IMR-90 (cell line): ENCODE measurements around the gene PTCH1. TPM values are rescaled to one million over a fixed set of nuclear protein-coding genes. Genes with fewer than 3 reads are reported as not detected.
A peak's percentile ranks its signal among the peaks of the same experiment; 100 is the strongest.

Experiments used
- ATAC-seq: fragments of 200-7000 bp; cut with Tn5 transposase; 2 replicates; pipeline ENCODE4 v1.9.1; 2020; ENCODE audit warnings: low read depth, mild to moderate bottlenecking, moderate library complexity
- BruUV-seq: library from RNA; stranded (reverse); fragments of 400-500 nt; replicated peaks from 2 replicates; lab custom pipeline; 2021; lab: Mats Ljungman, UMichigan
- CTCF ChIA-PET: fragments of 300-600 bp; formaldehyde crosslinking; extraction: SDS; loops from one replicate; lab custom pipeline; 2021; ENCODE audit warnings: antibody characterized with exemption; lab: Yijun Ruan, JAX
- POLR2A ChIA-PET: fragments of 300-600 bp; sonication (Branson Sonifier 250); formaldehyde crosslinking; loops from one replicate; lab custom pipeline; 2022; ENCODE audit warnings: antibody characterized with exemption; ENCODE audit not compliant: unreplicated experiment; lab: Charles Lee
- DNase-seq: peaks from one replicate; pipeline ENCODE4 v3.0.0; 2013
- H2AFZ ChIP-seq: replicated peaks from 2 replicates; pipeline ENCODE3; 2013; ENCODE audit warnings: low read length, mild to moderate bottlenecking; ENCODE audit not compliant: poor library complexity
- H2AK5ac ChIP-seq: 2 replicates; pipeline ENCODE4 v1.6.1; 2013; ENCODE audit warnings: low read depth, low read length, inconsistent platforms
- H2AK9ac ChIP-seq: replicated peaks from 2 replicates; pipeline ENCODE3; 2013; ENCODE audit warnings: mild to moderate bottlenecking, low read depth, low read length, moderate library complexity; ENCODE audit not compliant: poor library complexity
- H2BK120ac ChIP-seq: 2 replicates; pipeline ENCODE4 v1.6.1; 2013; ENCODE audit warnings: low read depth, low read length, inconsistent platforms
- H2BK15ac ChIP-seq: 3 replicates; pipeline ENCODE4 v1.6.1; 2013; ENCODE audit warnings: low read depth, low read length, inconsistent platforms
- H2BK20ac ChIP-seq: 2 replicates; pipeline ENCODE4 v1.6.1; 2013; ENCODE audit warnings: low read depth, mild to moderate bottlenecking, inconsistent platforms, low read length, moderate library complexity
- H2BK5ac ChIP-seq: 2 replicates; pipeline ENCODE4 v1.6.1; 2013; ENCODE audit warnings: mild to moderate bottlenecking, low read depth, low read length, inconsistent platforms; ENCODE audit not compliant: poor library complexity, severe bottlenecking
- H3K14ac ChIP-seq: replicated peaks from 2 replicates; pipeline ENCODE4 v1.6.1; 2013; ENCODE audit warnings: low read depth, low read length, inconsistent platforms
- H3K18ac ChIP-seq: 2 replicates; pipeline ENCODE4 v1.6.1; 2013; ENCODE audit warnings: low read depth, low read length, control low read depth
- H3K23ac ChIP-seq: 2 replicates; pipeline ENCODE4 v1.6.1; 2013; ENCODE audit warnings: low read depth, low read length, inconsistent platforms
- H3K27ac ChIP-seq: 2 replicates; pipeline ENCODE4 v1.5.1; 2013; ENCODE audit warnings: mild to moderate bottlenecking, control low read depth, low read length; ENCODE audit not compliant: insufficient read depth
- H3K27me3 ChIP-seq: 2 replicates; pipeline ENCODE4 v1.6.1; 2013; ENCODE audit warnings: low read length; ENCODE audit not compliant: control insufficient read depth, insufficient read depth
- H3K36me3 ChIP-seq: 2 replicates; pipeline ENCODE4 v1.6.1; 2013; ENCODE audit warnings: low read length, mixed read lengths; ENCODE audit not compliant: control insufficient read depth, insufficient read depth
- H3K4ac ChIP-seq: 2 replicates; pipeline ENCODE4 v1.6.1; 2013; ENCODE audit warnings: low read depth, low read length, inconsistent platforms
- H3K4me1 ChIP-seq: 2 replicates; pipeline ENCODE4 v1.6.1; 2013; ENCODE audit warnings: low read length, mixed read lengths; ENCODE audit not compliant: control insufficient read depth, insufficient read depth
- H3K4me2 ChIP-seq: 2 replicates; pipeline ENCODE4 v1.6.1; 2013; ENCODE audit warnings: low read depth, mild to moderate bottlenecking, control low read depth, low read length, moderate library complexity
- H3K4me3 ChIP-seq: 2 replicates; pipeline ENCODE4 v1.5.1; 2013; ENCODE audit warnings: low read depth, mild to moderate bottlenecking, control low read depth, low read length, moderate library complexity; ENCODE audit not compliant: insufficient read depth
- H3K56ac ChIP-seq: 2 replicates; pipeline ENCODE4 v1.6.1; 2013; ENCODE audit warnings: low read length, inconsistent platforms; ENCODE audit not compliant: insufficient read depth; ENCODE audit errors: extremely low read depth
- H3K79me1 ChIP-seq, 2 experiments: 2 replicates each; pipeline ENCODE4 v1.6.1; 2013; ENCODE audit warnings: low read length in 2 of 2, inconsistent platforms in 1 of 2, low read depth in 1 of 2
- H3K9ac ChIP-seq: 2 replicates; pipeline ENCODE4 v1.6.1; 2013; ENCODE audit warnings: low read depth, low read length, control low read depth
- H3K9me1 ChIP-seq: 2 replicates; pipeline ENCODE4 v1.6.1; 2013; ENCODE audit warnings: low read length, inconsistent platforms; ENCODE audit not compliant: insufficient read depth
- H3K9me3 ChIP-seq: 2 replicates; pipeline ENCODE4 v1.6.1; 2013; ENCODE audit warnings: low read length; ENCODE audit not compliant: control insufficient read depth, insufficient read depth
- H4K20me1 ChIP-seq: 2 replicates; pipeline ENCODE4 v1.6.1; 2013; ENCODE audit warnings: low read length, inconsistent platforms; ENCODE audit not compliant: insufficient read depth
- H4K5ac ChIP-seq: 2 replicates; pipeline ENCODE4 v1.6.1; 2013; ENCODE audit warnings: mild to moderate bottlenecking, low read depth, low read length, control low read depth
- H4K8ac ChIP-seq, 2 experiments: 2 replicates each; pipeline ENCODE4 v1.6.1; 2013; ENCODE audit warnings: low read depth in 2 of 2, low read length in 2 of 2, control low read depth in 1 of 2, inconsistent platforms in 1 of 2
- H4K91ac ChIP-seq: 2 replicates; pipeline ENCODE4 v1.6.1; 2013; ENCODE audit warnings: low read depth, low read length, inconsistent platforms; ENCODE audit not compliant: insufficient read depth
- BHLHE40 ChIP-seq: fragments of 150-350 bp; IDR thresholded peaks from 2 replicates; pipeline ENCODE4 v1.6.1; 2016; ENCODE audit warnings: mild to moderate bottlenecking, low read depth, low read length
- CHD1 ChIP-seq: IDR thresholded peaks from 2 replicates; pipeline ENCODE4 v1.6.1; 2012; ENCODE audit warnings: low read depth, low read length, improper control_type of control experiment
- MAFK ChIP-seq: IDR thresholded peaks from 2 replicates; pipeline ENCODE4 v1.6.1; 2012; ENCODE audit warnings: low read depth, low read length, improper control_type of control experiment
- MAZ ChIP-seq: IDR thresholded peaks from 2 replicates; pipeline ENCODE4 v1.6.1; 2012; ENCODE audit warnings: low read depth, mild to moderate bottlenecking, low read length, improper control_type of control experiment, moderate library complexity, borderline replicate concordance
- MXI1 ChIP-seq: IDR thresholded peaks from 2 replicates; pipeline ENCODE4 v1.6.1; 2012; ENCODE audit warnings: low read depth, mild to moderate bottlenecking, low read length, moderate library complexity, borderline replicate concordance
- POLR2A ChIP-seq: IDR thresholded peaks from 2 replicates; pipeline ENCODE4 v1.6.1; 2012; ENCODE audit warnings: mild to moderate bottlenecking, low read depth, low read length
- RFX5 ChIP-seq: IDR thresholded peaks from 2 replicates; pipeline ENCODE4 v1.8.0; 2012; ENCODE audit warnings: low read depth, mild to moderate bottlenecking, low read length, moderate library complexity
- WGBS, 2 experiments: methylation state at CpG; one replicate each; pipeline versions ENCODE4 v1.1.5 to v1.1.7; 2013; ENCODE audit warnings: missing lambda C conversion rate in 2 of 2; ENCODE audit not compliant: insufficient read length in 1 of 2; ENCODE audit errors: extremely low coverage in 2 of 2; 5-methylcytosine and 5-hydroxymethylcytosine counted together
- dilution Hi-C: fragments of 300-500 bp; cut with HindIII; formaldehyde crosslinking; loops from one replicate; pipeline ENCODE4 v1.14.3; 2018; ENCODE audit warnings: low sequenced_read_pairs; ENCODE audit not compliant: unreplicated experiment
- in situ Hi-C: fragments of 300-500 bp; cut with MboI; formaldehyde crosslinking; loops from 3 replicates; pipeline ENCODE4 v1.14.3; 2019; ENCODE audit warnings: low sequenced_read_pairs, inconsistent platforms, mixed read lengths
- intact Hi-C: fragments of 100-400 bp; cut with micrococcal nuclease; formaldehyde crosslinking; loops from 2 replicates; pipeline ENCODE4 v1.10.0; 2022
- polyA plus RNA-seq, 3 experiments: library from polyadenylated mRNA; depleted of rRNA; stranded (reverse); fragments of >200 nt; gene quantifications; 2 replicates each; pipeline ENCODE4 v1.2.3, GENCODE V29; 2012; ENCODE audit warnings: low replicate concordance in 1 of 3
- total RNA-seq: library from RNA; depleted of rRNA; stranded (reverse); fragments of >200 nt; gene quantifications from 2 replicates; pipeline ENCODE4 v1.2.3, GENCODE V29; 2012

PTCH1 gene
- total and polyA plus RNA-seq, 2 of the 4 experiments (the other 2 are of a cell fraction): 4.1 to 5.0 TPM

- TF ChIP-seq RFX5 (no peak), BHLHE40 (no peak), POLR2A (no peak), MAZ (peak; percentile 20; the same call in 1 of the 2 replicates), MAFK (no peak), MXI1 (peak; percentile 33; the same call in 1 of the 2 replicates), CHD1 (no peak)
- peak overlapping the region; percentile 93 for H2AFZ ChIP-seq
- peak overlapping the region; percentile 73; the same call in 1 of the 3 replicates for H2BK15ac ChIP-seq
- CTCF ChIA-PET: interaction anchor here (0.7 kb wide), 1 partner anchor 235 kb away, joined by 3 read pairs; no protein-coding TSS in a partner anchor
- H4K91ac ChIP-seq: peak overlapping the region; percentile 81
- H2BK20ac ChIP-seq: peak overlapping the region; percentile 72; the same call in 1 of the 2 replicates
- peak overlapping the region; percentile 75 for H2BK120ac ChIP-seq
- peaks cover 26% of the 10 kb centered on the region for H4K20me1 ChIP-seq
- peak overlapping the region; percentile 84 for H3K4me3 ChIP-seq
- H3K9me3 ChIP-seq: no peaks in the 10 kb centered on the region
- peak; percentile 58 for DNase-seq
- H4K5ac ChIP-seq: peak overlapping the region; percentile 40
- H3K4me2 ChIP-seq: peak overlapping the region; percentile 91
- H3K4me1 ChIP-seq: peaks cover 5% of the 10 kb centered on the region
- no peak for ATAC-seq
- peak overlapping the region; percentile 88 for H3K27ac ChIP-seq
- H4K8ac ChIP-seq: peak overlapping the region; percentile 40 to 66; a peak in 3 of 4 replicates
- POLR2A ChIA-PET: no interaction called here
- no peaks in the 10 kb centered on the region; the same call in 1 of the 2 replicates for H3K36me3 ChIP-seq
- dilution Hi-C loops (no loop called here), in situ Hi-C loops (no loop called here), intact Hi-C loops (loop anchor here (1.0 to 10.0 kb wide), 6 partner anchors 44 to 628 kb away; partner anchors contain the start of gene FANCC)
- peak overlapping the region; percentile 87 for H2BK5ac ChIP-seq
- H3K79me1 ChIP-seq: peaks cover 10 to 41% of the 10 kb centered on the region in 2 experiments; a peak in 3 of 4 replicates
- peak overlapping the region; percentile 93 for H3K23ac ChIP-seq
- H2AK5ac ChIP-seq: no peak overlapping the region
- peak overlapping the region; percentile 92 for H3K4ac ChIP-seq
- peak overlapping the region; percentile 88 for H3K56ac ChIP-seq
- H3K14ac ChIP-seq: peak overlapping the region; percentile 86
- WGBS, 2 experiments: 0% methylated on average over 31 of the region's 60 CpGs; no CpG with 5 or more reads in 1 of the 2 experiments
- no peaks in the 10 kb centered on the region for H3K27me3 ChIP-seq
- peak overlapping the region; percentile 75 for H3K18ac ChIP-seq
- BruUV-seq: no TSS peak
- no peaks in the 10 kb centered on the region; the same call in 1 of the 2 replicates for H3K9me1 ChIP-seq
- peak overlapping the region; percentile 59 for H2AK9ac ChIP-seq
- H3K9ac ChIP-seq: peak overlapping the region; percentile 98
Observed at GRCh38 chr9:95506678-95507463, 9.9 kb downstream of the PTCH1 start.
